ENCODE measurements around the gene CRNKL1. TPM values are rescaled to one million over a fixed set of nuclear protein-coding genes. Genes with fewer than 3 reads are reported as not detected.

Gene CRNKL1
- total RNA-seq, 2 experiments from 2014 or later: 13.9 to 20.0 TPM

GRCh38 chr20:19993958-19994669, 58.2 kb downstream of the CRNKL1 start:
- H3K4me1 ChIP-seq (ENCODE audit: insufficient read depth, low read length, poor library complexity, severe bottlenecking): no peaks in the 10 kb centered on the region
- intact Hi-C loops (cut with micrococcal nuclease; ENCODE audit: unreplicated experiment): no loop called here
- ChIA-PET POLR2A (interaction anchor here (0.6 to 1.3 kb wide), 3 partner anchors 18 to 207 kb away, joined by 3 to 4 read pairs (median 3); no protein-coding TSS in a partner anchor), CTCF (ENCODE audit: unreplicated experiment) (interaction anchor here (0.6 kb wide), 1 partner anchor 8 kb away, joined by 3 read pairs; no protein-coding TSS in a partner anchor)
- no peaks in the 10 kb centered on the region for H3K36me3 ChIP-seq (ENCODE audit: insufficient read depth, low read length)
- no peak overlapping the region for H2AFZ ChIP-seq (ENCODE audit: low read length)
- H3K4me2 ChIP-seq (ENCODE audit: low read length): no peak overlapping the region
- no peaks in the 10 kb centered on the region for H3K9me3 ChIP-seq (ENCODE audit: low read length)
- H3K9me2 ChIP-seq (ENCODE audit: insufficient read depth, low read length): no peaks in the 10 kb centered on the region
- no TSS peak for BruUV-seq (replicated peaks)
- H3K27ac ChIP-seq (ENCODE audit: low read depth, low read length, poor library complexity, severe bottlenecking): no peak overlapping the region
- no peak overlapping the region for H3K4me3 ChIP-seq (ENCODE audit: low read depth, low read length, poor library complexity, severe bottlenecking)
- H4K20me1 ChIP-seq (ENCODE audit: insufficient read depth, low read length): no peaks in the 10 kb centered on the region
- no peak for DNase-seq (ENCODE audit: low spot score)
- TF ChIP-seq EZH2phosphoT487 (IDR thresholded peaks at IDR 0.05; ENCODE audit: borderline replicate concordance, low read depth, low read length) (no peak), CTCF (conservative IDR thresholded peaks at IDR 0.05; ENCODE audit: low read length) (no peak)
- H3K79me2 ChIP-seq (ENCODE audit: insufficient read depth, low read depth, low read length): no peaks in the 10 kb centered on the region

GRCh38 chr20:19992996-19993908, 59.0 kb downstream of the CRNKL1 start:
- Histone ChIP-seq H3K9me3 (ENCODE audit: low read length) (no peaks in the 10 kb centered on the region), H3K4me2 (ENCODE audit: low read length) (no peak overlapping the region), H3K27ac (ENCODE audit: low read depth, low read length, poor library complexity, severe bottlenecking) (no peak overlapping the region), H4K20me1 (ENCODE audit: insufficient read depth, low read length) (no peaks in the 10 kb centered on the region), H2AFZ (ENCODE audit: low read length) (no peak overlapping the region), H3K4me3 (ENCODE audit: low read depth, low read length, poor library complexity, severe bottlenecking) (no peak overlapping the region), H3K36me3 (ENCODE audit: insufficient read depth, low read length) (no peaks in the 10 kb centered on the region), H3K79me2 (ENCODE audit: insufficient read depth, low read depth, low read length) (no peaks in the 10 kb centered on the region), H3K9me2 (ENCODE audit: insufficient read depth, low read length) (no peaks in the 10 kb centered on the region), H3K4me1 (ENCODE audit: insufficient read depth, low read length, poor library complexity, severe bottlenecking) (no peaks in the 10 kb centered on the region)
- no peak for TF ChIP-seq CTCF (conservative IDR thresholded peaks at IDR 0.05; ENCODE audit: low read length)
- no peak for TF ChIP-seq EZH2phosphoT487 (IDR thresholded peaks at IDR 0.05; ENCODE audit: borderline replicate concordance, low read depth, low read length)
- ChIA-PET CTCF (ENCODE audit: unreplicated experiment) (interaction anchor here (0.6 kb wide), 1 partner anchor 9 kb away, joined by 3 read pairs; no protein-coding TSS in a partner anchor), POLR2A (interaction anchor here (0.6 to 1.3 kb wide), 4 partner anchors 19 to 659 kb away, joined by 3 to 4 read pairs (median 4); no protein-coding TSS in a partner anchor)
- no TSS peak for BruUV-seq (replicated peaks)
- DNase-seq (ENCODE audit: low spot score): no peak
- intact Hi-C loops (cut with micrococcal nuclease; ENCODE audit: unreplicated experiment): no loop called here
